ENCODE measurements around the gene CORO1C.

Gene CORO1C

DNA sequence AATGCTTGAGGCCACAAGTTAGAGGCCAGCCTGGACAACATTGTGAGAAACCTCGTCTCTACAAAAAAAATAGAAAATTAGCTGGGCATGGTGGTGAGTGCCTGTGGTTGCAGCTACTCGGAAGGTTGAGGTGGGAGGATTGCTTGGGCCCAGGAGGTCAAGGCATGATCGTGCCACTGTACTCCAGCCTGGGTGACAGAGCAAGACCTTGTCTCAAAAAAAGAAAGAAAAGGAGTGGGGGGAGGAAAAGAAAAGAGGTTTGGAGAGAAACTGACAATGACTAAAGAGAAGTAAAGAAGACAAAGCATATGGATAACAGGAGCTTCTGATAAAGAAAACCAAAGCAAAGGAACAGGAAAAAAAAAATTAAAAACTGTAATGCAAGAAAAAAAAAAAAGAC, 60.2 kb downstream of the CORO1C start:
- POLR2A ChIA-PET (ENCODE audit: low non-redundant PET): no interaction called here
- CTCF ChIA-PET: interaction anchor here (0.5 to 0.7 kb wide), 3 partner anchors 20 to 133 kb away, joined by 3 to 6 read pairs (median 3); no protein-coding TSS in a partner anchor
- DNase-seq (ENCODE audit: low spot score): no peak
- TF ChIP-seq, protein P1, sequence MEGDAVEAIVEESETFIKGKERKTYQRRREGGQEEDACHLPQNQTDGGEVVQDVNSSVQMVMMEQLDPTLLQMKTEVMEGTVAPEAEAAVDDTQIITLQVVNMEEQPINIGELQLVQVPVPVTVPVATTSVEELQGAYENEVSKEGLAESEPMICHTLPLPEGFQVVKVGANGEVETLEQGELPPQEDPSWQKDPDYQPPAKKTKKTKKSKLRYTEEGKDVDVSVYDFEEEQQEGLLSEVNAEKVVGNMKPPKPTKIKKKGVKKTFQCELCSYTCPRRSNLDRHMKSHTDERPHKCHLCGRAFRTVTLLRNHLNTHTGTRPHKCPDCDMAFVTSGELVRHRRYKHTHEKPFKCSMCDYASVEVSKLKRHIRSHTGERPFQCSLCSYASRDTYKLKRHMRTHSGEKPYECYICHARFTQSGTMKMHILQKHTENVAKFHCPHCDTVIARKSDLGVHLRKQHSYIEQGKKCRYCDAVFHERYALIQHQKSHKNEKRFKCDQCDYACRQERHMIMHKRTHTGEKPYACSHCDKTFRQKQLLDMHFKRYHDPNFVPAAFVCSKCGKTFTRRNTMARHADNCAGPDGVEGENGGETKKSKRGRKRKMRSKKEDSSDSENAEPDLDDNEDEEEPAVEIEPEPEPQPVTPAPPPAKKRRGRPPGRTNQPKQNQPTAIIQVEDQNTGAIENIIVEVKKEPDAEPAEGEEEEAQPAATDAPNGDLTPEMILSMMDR (conservative IDR thresholded peaks at IDR 0.05; ENCODE audit: low read depth): no peak
- H3K27ac ChIP-seq: peak overlapping the region; percentile 34; the same call in 1 of the 2 replicates

DNA sequence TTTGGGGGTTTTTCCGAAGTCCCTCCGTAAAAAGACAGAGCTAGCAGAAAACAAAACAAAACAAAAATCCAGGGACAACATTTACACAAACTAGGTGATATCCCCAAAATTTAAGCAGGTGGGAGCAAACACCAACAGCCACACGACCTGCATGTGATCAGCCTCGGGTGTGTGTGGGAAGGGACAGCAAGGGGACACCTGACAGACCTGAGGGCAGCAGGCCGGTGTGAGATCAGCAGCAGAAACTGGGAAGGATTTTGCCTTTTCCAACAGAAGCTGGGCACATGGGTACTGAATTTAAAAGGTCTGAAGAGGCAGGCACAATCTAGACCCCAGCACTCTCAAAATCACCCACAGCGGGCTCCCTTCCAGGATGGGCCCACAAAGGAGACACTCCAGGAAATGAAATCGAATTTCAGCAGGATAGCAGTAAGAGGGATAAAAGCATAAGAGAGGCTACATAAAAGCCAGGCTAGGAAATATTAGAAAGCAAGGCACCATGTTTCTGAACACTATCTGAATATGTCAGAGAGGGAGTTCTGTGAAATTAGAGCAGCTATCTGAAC, 61.2 kb downstream of the CORO1C start:
- ChIA-PET CTCF (interaction anchor here (1.7 kb wide), 2 partner anchors 21 to 134 kb away, joined by 6 to 12 read pairs; no protein-coding TSS in a partner anchor), POLR2A (ENCODE audit: low non-redundant PET) (no interaction called here)
- H3K27ac ChIP-seq: peak overlapping the region; percentile 49
- TF ChIP-seq, protein P1 (conservative IDR thresholded peaks at IDR 0.05; ENCODE audit: low read depth): no peak
- no peak for DNase-seq (ENCODE audit: low spot score)

DNA sequence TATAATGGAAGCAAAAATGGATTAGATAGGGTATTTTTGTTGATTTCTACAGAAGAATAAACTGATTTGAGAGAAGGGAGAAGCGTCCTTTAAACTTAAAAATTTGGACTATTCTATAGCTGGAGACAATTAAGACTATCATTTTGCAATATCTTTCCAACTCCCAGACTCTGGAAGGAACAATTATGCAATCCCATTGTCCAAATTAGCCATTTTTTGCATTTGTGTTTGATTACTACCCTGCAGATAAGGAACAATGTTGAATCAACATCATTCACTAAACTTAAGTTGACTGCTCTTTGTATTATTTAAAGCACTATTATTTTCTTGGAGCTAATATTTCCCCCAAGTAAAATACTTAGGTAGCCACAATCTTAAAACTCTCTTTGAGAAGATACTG, 62.8 kb downstream of the CORO1C start:
- TF ChIP-seq, protein P1 (conservative IDR thresholded peaks at IDR 0.05; ENCODE audit: low read depth): no peak
- no peak for DNase-seq (ENCODE audit: low spot score)
- ChIA-PET CTCF (interaction anchor here (0.7 to 1.7 kb wide), 2 partner anchors 135 to 462 kb away, joined by 4 to 12 read pairs; no protein-coding TSS in a partner anchor), POLR2A (ENCODE audit: low non-redundant PET) (no interaction called here)
- H3K27ac ChIP-seq: no peak overlapping the region

DNA sequence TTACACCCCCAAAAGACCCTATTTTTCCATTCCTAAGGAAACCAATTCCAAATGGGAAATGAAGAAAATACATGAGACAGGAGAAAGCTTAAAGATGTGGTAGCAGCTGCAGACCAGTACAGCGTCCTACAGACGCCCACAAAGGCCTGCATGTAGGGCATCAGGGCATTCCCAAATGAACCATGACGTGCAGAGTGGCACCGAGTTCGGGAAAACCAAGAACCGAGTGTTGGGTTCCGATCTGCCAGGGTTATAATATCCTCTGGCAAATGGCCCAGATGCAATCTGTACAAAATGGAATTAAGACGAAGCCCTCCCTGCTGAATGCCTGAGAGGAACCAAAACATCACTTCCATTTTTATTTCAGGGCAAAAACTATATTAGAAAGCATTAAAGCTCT, 63.3 kb downstream of the CORO1C start:
- no peak for DNase-seq (ENCODE audit: low spot score)
- ChIA-PET POLR2A (ENCODE audit: low non-redundant PET) (no interaction called here), CTCF (interaction anchor here (0.6 to 0.7 kb wide), 2 partner anchors 463 to 1536 kb away, joined by 4 to 5 read pairs; no protein-coding TSS in a partner anchor)
- TF ChIP-seq, protein P1 (conservative IDR thresholded peaks at IDR 0.05; ENCODE audit: low read depth): no peak
- peak overlapping the region; percentile 41; the same call in 1 of the 2 replicates for H3K27ac ChIP-seq

DNA sequence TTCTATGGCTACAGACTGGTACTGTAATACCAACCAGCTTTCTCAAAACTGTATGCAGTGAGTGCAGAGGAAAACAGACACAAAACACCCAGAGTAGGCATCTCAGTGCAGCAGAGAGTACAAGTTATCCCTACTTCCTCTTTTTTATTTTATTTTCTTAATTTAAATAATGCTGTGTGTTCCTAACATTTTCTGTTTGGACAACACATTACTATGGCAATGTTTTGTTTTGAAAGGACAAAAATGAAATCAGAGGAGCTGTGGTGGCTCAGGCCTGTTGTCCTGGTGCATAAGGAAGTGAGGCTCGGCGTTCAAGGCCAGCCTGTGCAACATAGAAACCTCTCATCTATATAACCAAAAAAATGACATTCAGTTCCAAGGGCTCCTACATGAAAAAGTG, 64.0 kb downstream of the CORO1C start:
- no peak for DNase-seq (ENCODE audit: low spot score)
- CTCF ChIA-PET: interaction anchor here (0.6 to 1.5 kb wide), 4 partner anchors 134 to 1535 kb away, joined by 3 to 13 read pairs (median 4); no protein-coding TSS in a partner anchor

DNA sequence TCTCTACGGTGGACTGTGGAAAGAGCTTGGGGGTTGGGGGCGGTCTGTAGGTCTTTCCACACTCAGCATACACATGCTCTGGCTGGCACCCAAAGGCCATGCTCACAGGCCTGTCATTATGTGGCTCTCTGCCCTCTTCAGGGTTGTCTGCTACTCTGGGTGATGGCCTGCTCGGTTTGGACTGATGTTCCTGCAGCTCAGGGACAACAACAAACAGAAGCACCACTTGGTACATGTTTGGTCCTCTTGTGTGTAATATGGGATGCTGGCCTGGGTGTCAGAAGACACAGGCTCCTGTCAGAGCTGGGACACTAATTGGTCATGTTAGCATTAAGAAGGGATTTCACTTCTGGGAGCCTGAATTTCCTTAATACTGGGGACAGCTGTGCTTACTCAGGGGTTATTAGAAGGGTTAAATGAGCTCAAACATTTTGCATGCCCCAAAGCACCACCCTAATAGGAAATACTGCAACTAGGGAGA, 64.9 kb downstream of the CORO1C start:
- ChIA-PET CTCF (interaction anchor here (0.8 to 1.5 kb wide), 3 partner anchors 137 to 284 kb away, joined by 4 to 13 read pairs (median 5); no protein-coding TSS in a partner anchor), POLR2A (ENCODE audit: low non-redundant PET) (no interaction called here)
- TF ChIP-seq, protein P1 (conservative IDR thresholded peaks at IDR 0.05; ENCODE audit: low read depth): no peak
- DNase-seq (ENCODE audit: low spot score): no peak
- H3K27ac ChIP-seq: peak overlapping the region; percentile 71

More for the DNA sequence above, 64.0 kb downstream of the CORO1C start:
- no peak overlapping the region for H3K27ac ChIP-seq
- TF ChIP-seq, protein P1 (conservative IDR thresholded peaks at IDR 0.05; ENCODE audit: low read depth): no peak
- POLR2A ChIA-PET (ENCODE audit: low non-redundant PET): no interaction called here
